GM23338 (cell line): ENCODE measurements around the gene CYBRD1. TPM values are rescaled to one million over a fixed set of nuclear protein-coding genes. Genes with fewer than 3 reads are reported as not detected.

Experiments used
- ATAC-seq: fragments of 200-7000 bp; cut with Tn5 transposase; 3 replicates; pipeline ENCODE4 v1.9.1; 2020
- DNase-seq: peaks from one replicate; pipeline ENCODE4 v3.0.0-alpha.2; 2015; ENCODE audit warnings: low spot score
- H2AFZ ChIP-seq: fragments of 200-600 bp; sonication (generic); 2 replicates; pipeline ENCODE4 v1.8.0; 2016; ENCODE audit warnings: antibody characterized with exemption, mild to moderate bottlenecking, moderate library complexity
- H3F3A ChIP-seq: fragments of 200-600 bp; sonication (generic); replicated peaks from 2 replicates; pipeline ENCODE4 v1.8.0; 2017; ENCODE audit warnings: antibody characterized with exemption, mixed run types, low read depth
- H3K27ac ChIP-seq: fragments of 200-600 bp; sonication (generic); 2 replicates; pipeline ENCODE4 v1.6.1; 2016; ENCODE audit warnings: low read depth
- H3K27me3 ChIP-seq: fragments of 200-600 bp; sonication (generic); 2 replicates; pipeline ENCODE4 v1.8.0; 2016; ENCODE audit warnings: mild to moderate bottlenecking, mixed run types, moderate library complexity; ENCODE audit not compliant: insufficient read depth
- H3K36me3 ChIP-seq: fragments of 200-600 bp; sonication (generic); 2 replicates; pipeline ENCODE4 v1.8.0; 2016; ENCODE audit warnings: mild to moderate bottlenecking; ENCODE audit not compliant: insufficient read depth
- H3K4me1 ChIP-seq: fragments of 200-600 bp; sonication (generic); 2 replicates; pipeline ENCODE4 v1.8.0; 2016; ENCODE audit warnings: mild to moderate bottlenecking, moderate library complexity; ENCODE audit not compliant: insufficient read depth
- H3K4me2 ChIP-seq: fragments of 200-600 bp; sonication (generic); 2 replicates; pipeline ENCODE4 v1.7.1; 2017; ENCODE audit warnings: mixed run types
- H3K4me3 ChIP-seq: fragments of 200-600 bp; sonication (generic); 2 replicates; pipeline ENCODE4 v1.6.1; 2016; ENCODE audit warnings: mixed run types
- H3K79me2 ChIP-seq: fragments of 200-600 bp; sonication (generic); replicated peaks from 2 replicates; pipeline ENCODE4 v1.8.0; 2017; ENCODE audit warnings: mild to moderate bottlenecking; ENCODE audit not compliant: insufficient read depth
- H3K9me2 ChIP-seq: fragments of 200-600 bp; sonication (generic); 2 replicates; pipeline ENCODE4 v1.8.0; 2017; ENCODE audit not compliant: insufficient read depth
- H4K20me1 ChIP-seq: fragments of 200-600 bp; sonication (generic); replicated peaks from 2 replicates; pipeline ENCODE4 v1.8.0; 2017; ENCODE audit warnings: mild to moderate bottlenecking; ENCODE audit not compliant: insufficient read depth
- H3K27ac Mint-ChIP-seq: 2 replicates; pipeline ENCODE4 v1.8.0; 2020; ENCODE audit warnings: inconsistent platforms, mild to moderate bottlenecking, moderate library complexity, mixed read lengths
- H3K27me3 Mint-ChIP-seq: 3 replicates; pipeline ENCODE4 v1.8.0; 2022; ENCODE audit warnings: low read depth, mild to moderate bottlenecking, moderate library complexity, mixed read lengths, inconsistent platforms; ENCODE audit not compliant: insufficient read depth, poor library complexity
- H3K36me3 Mint-ChIP-seq: 3 replicates; pipeline ENCODE4 v1.8.0; 2021; ENCODE audit warnings: low read depth, mild to moderate bottlenecking, inconsistent platforms, moderate library complexity, mixed read lengths
- H3K4me1 Mint-ChIP-seq: 3 replicates; pipeline ENCODE4 v1.8.0; 2020; ENCODE audit warnings: mild to moderate bottlenecking, inconsistent platforms, mixed read lengths
- H3K4me3 Mint-ChIP-seq: 3 replicates; pipeline ENCODE4 v1.8.0; 2021; ENCODE audit warnings: moderate library complexity, mild to moderate bottlenecking, inconsistent platforms, mixed read lengths
- H3K9me3 Mint-ChIP-seq: 3 replicates; pipeline ENCODE4 v1.8.0; 2020; ENCODE audit warnings: moderate library complexity, mild to moderate bottlenecking, inconsistent platforms, mixed read lengths
- CREB1 ChIP-seq: fragments of 250-450 bp; sonication (Bioruptor Pico); IDR thresholded peaks from 2 replicates; pipeline ENCODE4 v1.5.0; 2020; ENCODE audit warnings: low read depth, mild to moderate bottlenecking, moderate library complexity
- CTCF ChIP-seq, 2 experiments: fragments of 200-600 bp in 1 of 2; sonication (generic) in 1 of 2; conservative IDR thresholded peaks; 2 replicates each; pipeline versions ENCODE4 v1.5.1 to v1.6.1; 2016 to 2017; ENCODE audit warnings: antibody characterized with exemption in 2 of 2, low read depth in 2 of 2, mild to moderate bottlenecking in 2 of 2, moderate library complexity in 1 of 2
- ETS1 ChIP-seq: IDR thresholded peaks from 2 replicates; pipeline ENCODE4 v1.6.1; 2016; ENCODE audit warnings: antibody characterized with exemption
- EZH2 ChIP-seq: fragments of 200-600 bp; sonication (generic); IDR thresholded peaks from one replicate; pipeline ENCODE4 v1.8.0; 2017; ENCODE audit warnings: antibody characterized with exemption, mild to moderate bottlenecking, low read depth; ENCODE audit not compliant: unreplicated experiment
- JUNB ChIP-seq: IDR thresholded peaks from one replicate; pipeline ENCODE4 v1.6.1; 2016; ENCODE audit warnings: antibody characterized with exemption; ENCODE audit not compliant: unreplicated experiment
- REST ChIP-seq: IDR thresholded peaks from one replicate; pipeline ENCODE4 v1.6.1; 2018; ENCODE audit warnings: antibody characterized with exemption; ENCODE audit not compliant: unreplicated experiment
- STAT1 ChIP-seq: IDR thresholded peaks from one replicate; pipeline ENCODE4 v1.6.1; 2016; ENCODE audit warnings: antibody characterized with exemption; ENCODE audit not compliant: unreplicated experiment
- ZNF114 ChIP-seq: fragments of 250-450 bp; sonication (Bioruptor Pico); IDR thresholded peaks from 2 replicates; pipeline ENCODE4 v1.5.0; 2020; ENCODE audit warnings: mild to moderate bottlenecking, moderate library complexity
- ZNF462 ChIP-seq: fragments of 250-450 bp; sonication (Bioruptor Pico); IDR thresholded peaks from 2 replicates; pipeline ENCODE4 v1.5.0; 2020; ENCODE audit warnings: mild to moderate bottlenecking, moderate library complexity
- polyA plus RNA-seq: library from polyadenylated mRNA; unstranded; fragments of >200 nt; fragmentation: Nextera tagmentation; extraction: Ambion mirVana; gene quantifications from 2 replicates; pipeline ENCODE4 v1.2.1, GENCODE V29; 2016
- total RNA-seq: library from RNA; depleted of rRNA; stranded (reverse); fragments of >200 nt; shearing (Covaris generic); gene quantifications from 2 replicates; pipeline ENCODE4 v1.2.3, GENCODE V29; 2014

Gene CYBRD1
- total and polyA plus RNA-seq, 2 experiments from 2014 or later = 3.4 to 5.3 TPM

- Mint-ChIP-seq H3K27me3 (peaks cover 5% of the 10 kb centered on the region), H3K27ac (no peak overlapping the region), H3K36me3 (no peaks in the 10 kb centered on the region), H3K4me1 (peaks cover 10% of the 10 kb centered on the region), H3K4me3 (no peak overlapping the region), H3K9me3 (no peaks in the 10 kb centered on the region)
- DNase-seq (no peak), ATAC-seq (no peak)
- H3K4me1 ChIP-seq = no peaks in the 10 kb centered on the region
- H3F3A ChIP-seq = no peaks in the 10 kb centered on the region
- no peak overlapping the region for H3K4me2 ChIP-seq
- no peaks in the 10 kb centered on the region for H3K36me3 ChIP-seq
- no peaks in the 10 kb centered on the region for H3K27me3 ChIP-seq
- no peak overlapping the region for H3K4me3 ChIP-seq
- H3K79me2 ChIP-seq = no peaks in the 10 kb centered on the region
- H2AFZ ChIP-seq = no peak overlapping the region; the same call in 1 of the 2 replicates
- H3K9me2 ChIP-seq = no peaks in the 10 kb centered on the region; the same call in 1 of the 2 replicates
- H3K27ac ChIP-seq = no peak overlapping the region
- no peaks in the 10 kb centered on the region for H4K20me1 ChIP-seq
- TF ChIP-seq ETS1 = no peak
- no peak for TF ChIP-seq JUNB
- no peak for TF ChIP-seq CREB1
- no peak for TF ChIP-seq STAT1
- TF ChIP-seq EZH2 = no peak
- no peak for TF ChIP-seq ZNF114 (CRISPR knock-in tag)
- no peak for TF ChIP-seq CTCF (conservative IDR thresholded peaks at IDR 0.05; ENCODE audit: low read depth in 2 of 2)
- TF ChIP-seq ZNF462 = no peak
- TF ChIP-seq REST = no peak
Measured at GRCh38 chr2:171509945-171510731, 12.1 kb upstream of the CYBRD1 start.
